Measurements from ENCODE around the gene CCDC61. TPM values are rescaled to one million over a fixed set of nuclear protein-coding genes. Genes with fewer than 3 reads are reported as not detected.

CCDC61 gene
- total and polyA plus RNA-seq, 5 donors from 2014 or later, result 7.1 to 12.6 (median 8.9) TPM

DNA sequence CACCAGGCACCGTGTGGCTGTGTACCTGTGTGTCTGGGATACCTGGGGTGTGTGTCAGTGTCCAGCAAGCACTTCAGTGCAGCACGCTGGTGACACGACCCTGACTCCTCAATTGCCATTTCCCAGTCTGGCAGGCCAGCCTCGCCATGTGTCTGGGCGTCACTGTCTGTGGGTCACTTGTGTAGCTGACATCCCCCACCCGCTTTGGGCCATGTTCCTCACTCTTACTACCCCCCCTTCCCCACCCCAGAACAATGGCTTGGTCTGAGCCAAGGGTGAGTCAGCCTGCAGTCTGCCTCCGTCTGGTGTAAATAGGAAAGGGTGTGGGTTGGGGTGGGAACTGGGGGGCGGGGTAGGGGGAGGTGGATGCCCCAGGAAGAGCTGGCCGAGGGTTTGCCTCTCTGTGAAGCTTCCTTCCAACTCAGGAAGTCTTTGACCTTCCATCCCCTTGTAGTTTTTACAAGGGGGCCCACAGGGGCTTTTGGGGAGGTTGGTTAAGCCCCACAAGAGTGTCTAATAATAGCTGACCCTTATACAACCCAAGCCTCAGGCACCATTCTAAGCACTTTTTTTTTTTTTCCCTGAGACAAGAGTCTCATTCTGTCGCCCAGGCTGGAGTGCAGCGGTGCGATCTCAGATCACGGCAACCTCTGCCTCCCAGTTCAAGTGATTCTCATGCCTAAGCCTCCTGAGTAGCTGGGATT lies 39.2 kb upstream of the CCDC61 start:
- no peaks in the 10 kb centered on the region for H3K9me3 ChIP-seq (ENCODE audit: control insufficient read depth in 2 of 2, low read length in 2 of 2)
- H3K36me3 ChIP-seq (ENCODE audit: control insufficient read depth, insufficient read depth, low read length), result no peaks in the 10 kb centered on the region
- Mint-ChIP-seq H3K4me3 (no peak overlapping the region), H3K9me3 (peaks cover 0 to 5% (median 4%) of the 10 kb centered on the region in 7 donors), H3K4me1 (peaks cover 0 to 12% (median 5%) of the 10 kb centered on the region in 4 donors), H3K36me3 (peaks cover 4% of the 10 kb centered on the region), H3K27me3 (peaks cover 7% of the 10 kb centered on the region), H3K27ac (no peak overlapping the region)
- H3K27me3 ChIP-seq (ENCODE audit: control insufficient read depth, insufficient read depth, low read length), result peaks cover 19% of the 10 kb centered on the region
- DNase-seq, result peak in 1 of 3 donors; percentile 23
- H3K4me3 ChIP-seq (ENCODE audit: low read depth, low read length), result no peak overlapping the region
- H3K4me1 ChIP-seq (ENCODE audit: control insufficient read depth, insufficient read depth, low read length, poor library complexity, severe bottlenecking), result peaks cover 10% of the 10 kb centered on the region
- H3K27ac ChIP-seq (ENCODE audit: insufficient read depth, low read length, poor library complexity, severe bottlenecking), result no peak overlapping the region
- no peak for ATAC-seq (ENCODE audit: low read depth in 2 of 2)

DNA sequence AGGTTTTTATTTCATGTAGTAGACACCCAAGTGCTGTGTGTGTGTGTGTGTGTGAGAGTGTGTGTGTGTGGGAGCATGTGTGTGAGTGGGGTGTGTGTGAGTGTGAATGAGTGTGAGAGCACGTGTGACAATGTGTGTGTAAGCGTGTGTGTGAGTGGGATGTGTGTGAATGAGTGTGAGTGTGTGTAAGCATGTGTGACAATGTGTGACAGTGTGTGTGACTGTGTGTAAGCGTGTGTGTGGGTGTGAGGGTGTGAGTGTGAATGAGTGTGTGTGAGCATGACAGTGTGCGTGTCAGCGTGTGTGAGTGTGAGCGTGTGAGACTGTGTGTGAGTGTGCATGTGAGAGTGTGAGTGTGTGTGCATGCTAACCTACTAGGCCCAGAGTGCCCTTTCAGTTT lies 36.9 kb upstream of the CCDC61 start:
- Mint-ChIP-seq H3K4me1 (peaks cover 0 to 4% (median 3%) of the 10 kb centered on the region in 4 donors), H3K36me3 (peaks cover 4% of the 10 kb centered on the region), H3K27ac (no peak overlapping the region), H3K9me3 (peaks cover 0 to 4% (median 3%) of the 10 kb centered on the region in 7 donors), H3K27me3 (peaks cover 7% of the 10 kb centered on the region), H3K4me3 (no peak overlapping the region)
- H3K27ac ChIP-seq (ENCODE audit: insufficient read depth, low read length, poor library complexity, severe bottlenecking), result no peak overlapping the region
- no peaks in the 10 kb centered on the region for H3K9me3 ChIP-seq (ENCODE audit: control insufficient read depth in 2 of 2, low read length in 2 of 2)
- DNase-seq, result no peak
- ATAC-seq (ENCODE audit: low read depth in 2 of 2), result no peak
- no peak overlapping the region for H3K4me3 ChIP-seq (ENCODE audit: low read depth, low read length)
- H3K36me3 ChIP-seq (ENCODE audit: control insufficient read depth, insufficient read depth, low read length), result no peaks in the 10 kb centered on the region
- H3K27me3 ChIP-seq (ENCODE audit: control insufficient read depth, insufficient read depth, low read length), result peaks cover 13% of the 10 kb centered on the region
- peaks cover under 1% of the 10 kb centered on the region for H3K4me1 ChIP-seq (ENCODE audit: control insufficient read depth, insufficient read depth, low read length, poor library complexity, severe bottlenecking)

DNA sequence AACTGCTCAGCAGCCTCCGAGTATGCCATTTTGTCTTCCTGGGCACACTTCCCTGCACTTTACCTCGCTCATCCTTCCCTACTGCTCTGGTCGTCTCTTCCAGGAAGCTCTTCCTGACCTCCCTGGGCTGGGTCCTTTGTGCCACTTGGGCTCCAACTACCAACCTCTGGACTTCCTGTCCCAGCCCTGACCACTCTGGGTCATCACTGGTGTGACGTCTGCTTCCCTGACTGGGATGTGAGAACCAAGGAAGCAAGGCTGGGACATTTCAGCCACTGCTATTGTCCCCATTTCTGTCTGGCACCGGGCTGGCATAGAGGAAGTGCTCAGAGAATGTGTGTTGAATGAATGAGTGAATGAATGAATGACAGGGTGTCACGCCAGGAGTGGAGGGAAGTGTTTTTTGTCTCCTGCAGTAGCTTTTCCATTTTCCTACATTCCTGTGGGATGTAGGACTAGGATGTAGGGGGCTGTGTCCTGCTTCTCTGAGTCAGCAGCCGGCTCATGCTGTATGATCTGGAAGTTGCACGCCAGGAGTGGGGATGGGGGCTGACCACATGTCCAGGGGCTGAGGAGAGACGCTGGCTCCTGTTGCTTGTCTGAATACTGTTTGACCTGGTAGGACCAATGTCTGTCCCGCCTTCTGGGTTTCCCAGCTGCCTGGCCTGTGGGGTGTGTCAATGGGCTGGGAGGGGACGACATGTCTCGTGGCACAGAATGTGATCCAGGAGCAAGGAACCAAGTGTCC lies 36.3 kb upstream of the CCDC61 start:
- H3K27me3 ChIP-seq (ENCODE audit: control insufficient read depth, insufficient read depth, low read length), result peaks cover 11% of the 10 kb centered on the region
- no peaks in the 10 kb centered on the region for H3K9me3 ChIP-seq (ENCODE audit: control insufficient read depth in 2 of 2, low read length in 2 of 2)
- no peak overlapping the region for H3K4me3 ChIP-seq (ENCODE audit: low read depth, low read length)
- Mint-ChIP-seq H3K36me3 (peaks cover 4% of the 10 kb centered on the region), H3K4me3 (no peak overlapping the region), H3K9me3 (peaks cover 0 to 4% (median 3%) of the 10 kb centered on the region in 7 donors), H3K27ac (no peak overlapping the region), H3K27me3 (peaks cover 10% of the 10 kb centered on the region), H3K4me1 (peaks cover 0 to 4% (median 2%) of the 10 kb centered on the region in 4 donors)
- H3K36me3 ChIP-seq (ENCODE audit: control insufficient read depth, insufficient read depth, low read length), result no peaks in the 10 kb centered on the region
- DNase-seq, result no peak
- ATAC-seq (ENCODE audit: low read depth in 2 of 2), result no peak
- H3K4me1 ChIP-seq (ENCODE audit: control insufficient read depth, insufficient read depth, low read length, poor library complexity, severe bottlenecking), result no peaks in the 10 kb centered on the region
- no peak overlapping the region for H3K27ac ChIP-seq (ENCODE audit: insufficient read depth, low read length, poor library complexity, severe bottlenecking)

DNA sequence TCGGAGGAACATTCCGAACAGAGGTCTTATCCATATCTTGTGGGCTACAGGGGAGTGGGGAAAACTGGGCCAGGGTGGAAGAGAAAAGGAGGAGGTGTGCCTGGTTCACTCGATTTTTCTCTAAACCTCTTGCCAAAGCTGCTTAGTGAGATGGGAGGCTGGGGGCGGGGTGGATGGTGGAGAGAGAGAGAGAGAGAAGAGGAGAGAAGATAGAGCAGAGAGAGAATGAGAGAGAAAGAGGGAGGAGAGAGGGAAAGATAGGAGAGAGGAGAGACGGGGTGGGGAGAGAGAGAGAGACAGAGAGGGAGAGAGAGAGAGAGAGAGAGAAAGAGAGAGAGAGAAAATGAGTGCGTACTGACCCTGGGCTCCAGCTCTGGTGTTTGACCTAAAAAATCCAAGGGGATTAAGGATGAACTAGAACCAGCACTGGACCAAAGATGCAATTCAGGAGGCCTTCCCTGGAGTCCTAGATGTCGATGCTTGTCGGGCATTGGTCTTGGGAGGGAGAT lies 35.7 kb upstream of the CCDC61 start:
- no peak overlapping the region for H3K4me3 Mint-ChIP-seq
- H3K36me3 Mint-ChIP-seq, result peaks cover 4% of the 10 kb centered on the region

DNA sequence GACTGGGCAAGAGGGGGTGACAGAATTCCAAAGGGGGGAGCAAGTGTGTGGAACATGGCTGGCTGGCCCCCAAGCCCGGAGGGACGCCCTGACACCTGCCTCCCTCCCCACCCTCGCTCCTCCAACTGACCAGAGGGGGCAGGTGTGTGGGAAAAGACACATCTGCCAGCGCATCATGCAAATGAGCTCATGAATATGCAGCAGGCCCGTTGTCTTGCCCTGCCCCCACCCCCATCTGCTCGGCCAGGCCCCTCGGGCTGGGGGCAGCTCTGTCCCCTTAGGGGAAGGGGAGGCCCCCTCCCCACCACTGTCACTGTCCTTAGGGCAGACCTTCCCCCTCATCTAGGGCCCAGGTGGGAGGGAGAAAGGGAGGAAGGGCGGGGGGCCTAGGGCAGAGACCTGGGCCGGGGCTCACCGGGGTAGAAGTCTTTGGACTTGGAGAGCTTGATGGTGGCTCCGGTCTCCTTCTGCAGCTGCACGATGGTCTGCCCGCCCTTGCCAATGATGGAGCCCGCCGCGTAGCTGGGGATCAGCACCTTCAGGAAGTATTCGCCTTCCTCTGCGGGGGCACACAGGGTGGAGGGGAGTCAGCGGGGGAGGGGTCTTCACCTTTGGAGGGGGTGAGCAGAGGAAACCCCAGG lies 34.6 kb upstream of the CCDC61 start:
- no peak for ATAC-seq (ENCODE audit: low read depth in 2 of 2)
- Mint-ChIP-seq H3K4me3 (no peak overlapping the region), H3K27me3 (peaks cover 16% of the 10 kb centered on the region)

More for the DNA sequence above, 35.7 kb upstream of the CCDC61 start:
- H3K4me1 Mint-ChIP-seq, result peaks cover 0 to 4% (median 2%) of the 10 kb centered on the region in 4 donors
- DNase-seq, result no peak
- H3K9me3 Mint-ChIP-seq, result peaks cover 0 to 6% (median 3%) of the 10 kb centered on the region in 7 donors
- Histone ChIP-seq H3K27ac (ENCODE audit: insufficient read depth, low read length, poor library complexity, severe bottlenecking) (no peak overlapping the region), H3K9me3 (ENCODE audit: control insufficient read depth in 2 of 2, low read length in 2 of 2) (no peaks in the 10 kb centered on the region), H3K4me3 (ENCODE audit: low read depth, low read length) (no peak overlapping the region), H3K4me1 (ENCODE audit: control insufficient read depth, insufficient read depth, low read length, poor library complexity, severe bottlenecking) (no peaks in the 10 kb centered on the region), H3K27me3 (ENCODE audit: control insufficient read depth, insufficient read depth, low read length) (peaks cover 11% of the 10 kb centered on the region), H3K36me3 (ENCODE audit: control insufficient read depth, insufficient read depth, low read length) (no peaks in the 10 kb centered on the region)
- no peak for ATAC-seq (ENCODE audit: low read depth in 2 of 2)
- H3K27ac Mint-ChIP-seq, result no peak overlapping the region
- peaks cover 10% of the 10 kb centered on the region for H3K27me3 Mint-ChIP-seq

DNA sequence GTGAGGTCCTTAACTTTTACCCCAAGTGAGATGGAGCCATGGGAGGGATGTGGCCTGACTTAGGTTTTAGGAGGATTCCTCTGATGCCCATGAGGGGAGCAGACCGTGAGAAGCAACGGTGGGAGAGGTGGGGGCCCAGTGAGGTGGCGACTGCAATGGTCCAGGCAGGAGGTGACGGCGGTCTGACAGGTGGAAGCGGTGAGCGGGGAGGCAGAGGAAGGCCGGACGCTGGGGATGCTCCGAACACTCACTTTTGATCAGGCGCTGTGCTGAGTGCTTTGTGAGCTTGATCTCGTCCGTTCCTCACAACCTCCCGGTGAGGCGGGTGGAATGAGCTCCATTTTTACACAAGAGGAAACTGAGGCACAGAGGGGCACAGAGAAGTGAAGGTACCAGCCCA lies 33.2 kb upstream of the CCDC61 start:
- H3K4me3 ChIP-seq (ENCODE audit: low read depth, low read length), result no peak overlapping the region
- no peak overlapping the region for H3K27ac ChIP-seq (ENCODE audit: insufficient read depth, low read length, poor library complexity, severe bottlenecking)
- H3K9me3 ChIP-seq (ENCODE audit: control insufficient read depth in 2 of 2, low read length in 2 of 2), result no peaks in the 10 kb centered on the region
- peaks cover 9% of the 10 kb centered on the region for H3K27me3 ChIP-seq (ENCODE audit: control insufficient read depth, insufficient read depth, low read length)
- peaks cover 20% of the 10 kb centered on the region for H3K27me3 Mint-ChIP-seq
- peaks cover 0 to 3% (median 0%) of the 10 kb centered on the region in 4 donors for H3K4me1 Mint-ChIP-seq
- peak overlapping the region in 1 of 3 donors; percentile 30 for H3K27ac Mint-ChIP-seq
- H3K4me1 ChIP-seq (ENCODE audit: control insufficient read depth, insufficient read depth, low read length, poor library complexity, severe bottlenecking), result no peaks in the 10 kb centered on the region
- peaks cover 4% of the 10 kb centered on the region for H3K36me3 Mint-ChIP-seq
- H3K36me3 ChIP-seq (ENCODE audit: control insufficient read depth, insufficient read depth, low read length), result no peaks in the 10 kb centered on the region
- peaks cover 0 to 2% (median 0%) of the 10 kb centered on the region in 7 donors for H3K9me3 Mint-ChIP-seq
- DNase-seq, result no peak
- ATAC-seq (ENCODE audit: low read depth in 2 of 2), result no peak
- no peak overlapping the region for H3K4me3 Mint-ChIP-seq

More for the DNA sequence above, 34.6 kb upstream of the CCDC61 start:
- H3K4me3 ChIP-seq (ENCODE audit: low read depth, low read length), result no peak overlapping the region
- Mint-ChIP-seq H3K4me1 (peaks cover 0 to 3% (median 0%) of the 10 kb centered on the region in 4 donors), H3K9me3 (peaks cover 0 to 2% (median 0%) of the 10 kb centered on the region in 7 donors), H3K36me3 (peaks cover 4% of the 10 kb centered on the region), H3K27ac (no peak overlapping the region)
- H3K36me3 ChIP-seq (ENCODE audit: control insufficient read depth, insufficient read depth, low read length), result no peaks in the 10 kb centered on the region
- no peak for DNase-seq
- H3K9me3 ChIP-seq (ENCODE audit: control insufficient read depth in 2 of 2, low read length in 2 of 2), result no peaks in the 10 kb centered on the region
- no peaks in the 10 kb centered on the region for H3K4me1 ChIP-seq (ENCODE audit: control insufficient read depth, insufficient read depth, low read length, poor library complexity, severe bottlenecking)
- peaks cover 9% of the 10 kb centered on the region for H3K27me3 ChIP-seq (ENCODE audit: control insufficient read depth, insufficient read depth, low read length)
- H3K27ac ChIP-seq (ENCODE audit: insufficient read depth, low read length, poor library complexity, severe bottlenecking), result no peak overlapping the region

DNA sequence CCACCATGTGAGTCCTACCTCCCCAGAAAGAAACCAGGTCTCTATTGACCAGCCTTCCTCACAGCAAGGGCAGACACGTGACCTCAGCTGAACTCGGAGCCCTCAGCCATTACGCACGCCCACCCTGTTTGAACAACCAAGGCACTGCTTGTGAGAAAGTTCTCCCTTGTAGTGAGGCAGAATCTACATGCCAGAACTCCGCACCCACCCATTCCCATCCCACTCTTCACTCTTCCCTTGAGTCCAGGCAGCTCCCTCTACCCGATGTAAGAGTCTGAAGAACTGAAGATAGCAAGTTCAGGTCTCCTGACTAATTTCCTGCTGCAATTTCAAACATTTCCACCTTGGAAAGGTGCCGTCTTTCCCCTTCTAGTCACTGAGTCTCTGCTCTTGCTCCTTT lies 28.0 kb upstream of the CCDC61 start:
- no peak overlapping the region for H3K27ac Mint-ChIP-seq
- H3K36me3 Mint-ChIP-seq, result no peaks in the 10 kb centered on the region
- H3K36me3 ChIP-seq (ENCODE audit: control insufficient read depth, insufficient read depth, low read length), result no peaks in the 10 kb centered on the region
- peaks cover 0 to 12% (median 6%) of the 10 kb centered on the region in 4 donors for H3K4me1 Mint-ChIP-seq
- peaks cover 54% of the 10 kb centered on the region for H3K27me3 Mint-ChIP-seq
- DNase-seq (no peak), ATAC-seq (ENCODE audit: low read depth in 2 of 2) (no peak)
- no peak overlapping the region for H3K4me3 ChIP-seq (ENCODE audit: low read depth, low read length)
- no peak overlapping the region for H3K4me3 Mint-ChIP-seq
- H3K9me3 Mint-ChIP-seq, result peaks cover 0 to 3% (median 0%) of the 10 kb centered on the region in 7 donors
- H3K4me1 ChIP-seq (ENCODE audit: control insufficient read depth, insufficient read depth, low read length, poor library complexity, severe bottlenecking), result peaks cover 12% of the 10 kb centered on the region
- H3K27me3 ChIP-seq (ENCODE audit: control insufficient read depth, insufficient read depth, low read length), result peaks cover 16% of the 10 kb centered on the region
- no peaks in the 10 kb centered on the region for H3K9me3 ChIP-seq (ENCODE audit: control insufficient read depth in 2 of 2, low read length in 2 of 2)
- H3K27ac ChIP-seq (ENCODE audit: insufficient read depth, low read length, poor library complexity, severe bottlenecking), result no peak overlapping the region

Data from CD4-positive, CD25-positive, alpha-beta regulatory T cell (primary cell).